Measurements from ENCODE around the gene XCL2.
"Not testable (repeated sequence)": the region's sequence is repeated elsewhere in the genome, so short reads cannot be mapped to it uniquely, and the experiment has no call there.

The XCL2 gene

DNA sequence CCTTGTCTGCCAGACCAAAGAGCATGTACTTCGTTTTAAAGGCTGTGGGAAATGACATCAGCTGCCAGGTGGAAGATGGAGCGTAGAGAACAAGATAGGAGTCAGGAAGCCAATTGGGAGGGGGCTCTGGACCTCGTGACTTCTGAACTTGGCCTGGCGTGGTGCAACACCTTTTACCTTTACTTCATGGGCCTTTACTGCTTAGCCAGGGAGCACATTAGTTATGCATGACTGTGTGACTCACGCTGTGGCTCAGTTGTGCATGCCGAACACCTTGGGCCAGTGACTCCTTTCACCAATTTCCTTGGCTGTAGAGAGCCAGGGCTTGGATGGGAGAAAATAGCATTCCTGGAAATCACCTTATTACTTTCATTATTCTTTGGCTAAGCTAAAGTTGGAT, 39.8 kb upstream of the XCL2 start:
- H3K27ac ChIP-seq: no peak overlapping the region
- no peaks in the 10 kb centered on the region for H3K36me3 ChIP-seq
- H3K9me3 ChIP-seq (ENCODE audit: severe bottlenecking): no peaks in the 10 kb centered on the region
- no peak for DNase-seq
- no peaks in the 10 kb centered on the region for H3K27me3 ChIP-seq (ENCODE audit: insufficient read depth, low read depth, severe bottlenecking)
- H3K4me3 ChIP-seq (ENCODE audit: low read depth, low read length): no peak overlapping the region
- TF ChIP-seq, protein P1, sequence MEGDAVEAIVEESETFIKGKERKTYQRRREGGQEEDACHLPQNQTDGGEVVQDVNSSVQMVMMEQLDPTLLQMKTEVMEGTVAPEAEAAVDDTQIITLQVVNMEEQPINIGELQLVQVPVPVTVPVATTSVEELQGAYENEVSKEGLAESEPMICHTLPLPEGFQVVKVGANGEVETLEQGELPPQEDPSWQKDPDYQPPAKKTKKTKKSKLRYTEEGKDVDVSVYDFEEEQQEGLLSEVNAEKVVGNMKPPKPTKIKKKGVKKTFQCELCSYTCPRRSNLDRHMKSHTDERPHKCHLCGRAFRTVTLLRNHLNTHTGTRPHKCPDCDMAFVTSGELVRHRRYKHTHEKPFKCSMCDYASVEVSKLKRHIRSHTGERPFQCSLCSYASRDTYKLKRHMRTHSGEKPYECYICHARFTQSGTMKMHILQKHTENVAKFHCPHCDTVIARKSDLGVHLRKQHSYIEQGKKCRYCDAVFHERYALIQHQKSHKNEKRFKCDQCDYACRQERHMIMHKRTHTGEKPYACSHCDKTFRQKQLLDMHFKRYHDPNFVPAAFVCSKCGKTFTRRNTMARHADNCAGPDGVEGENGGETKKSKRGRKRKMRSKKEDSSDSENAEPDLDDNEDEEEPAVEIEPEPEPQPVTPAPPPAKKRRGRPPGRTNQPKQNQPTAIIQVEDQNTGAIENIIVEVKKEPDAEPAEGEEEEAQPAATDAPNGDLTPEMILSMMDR (IDR thresholded peaks at IDR 0.05; ENCODE audit: low read depth, low read length): no peak

DNA sequence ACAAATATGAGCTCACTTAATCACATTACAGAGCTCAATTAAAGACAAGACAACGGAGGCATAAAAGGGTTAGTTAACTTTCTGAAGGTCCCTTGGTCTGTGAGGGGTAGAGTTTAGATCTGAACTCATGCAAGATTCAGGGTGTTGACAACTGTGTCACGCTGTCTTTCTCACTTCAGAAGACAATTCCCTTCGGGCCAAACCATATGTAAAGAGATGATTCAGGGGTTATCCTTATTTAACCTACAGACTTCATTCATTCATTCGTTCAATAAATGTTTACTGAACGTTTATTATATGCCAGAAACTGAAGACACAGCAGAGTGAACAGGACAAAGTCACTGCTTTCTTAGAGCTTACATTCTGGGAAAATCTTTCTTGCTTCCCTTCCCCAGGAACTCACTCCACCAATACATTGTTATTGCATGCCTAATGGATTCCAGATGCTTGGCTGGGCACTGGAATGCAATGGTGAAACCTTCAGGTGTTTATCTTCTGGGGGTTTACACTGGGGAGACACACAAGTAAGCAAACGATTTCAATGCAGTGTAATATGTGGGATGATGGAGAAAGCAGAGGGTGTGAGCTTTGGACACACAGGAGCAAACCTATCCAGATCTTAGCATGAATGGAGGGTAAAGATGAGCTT, 39.0 kb upstream of the XCL2 start:
- Histone ChIP-seq H3K27me3 (ENCODE audit: insufficient read depth, low read depth, severe bottlenecking) (no peaks in the 10 kb centered on the region), H3K36me3 (no peaks in the 10 kb centered on the region), H3K9me3 (ENCODE audit: severe bottlenecking) (no peaks in the 10 kb centered on the region), H3K4me3 (ENCODE audit: low read depth, low read length) (no peak overlapping the region), H3K27ac (no peak overlapping the region)
- TF ChIP-seq, protein P1 (IDR thresholded peaks at IDR 0.05; ENCODE audit: low read depth, low read length): no peak
- no peak for DNase-seq

- Histone ChIP-seq H3K27me3 (ENCODE audit: insufficient read depth, low read depth, severe bottlenecking) (no peaks in the 10 kb centered on the region), H3K27ac (no peak overlapping the region), H3K36me3 (no peaks in the 10 kb centered on the region), H3K9me3 (ENCODE audit: severe bottlenecking) (no peaks in the 10 kb centered on the region), H3K4me3 (ENCODE audit: low read depth, low read length) (no peak overlapping the region)
- DNase-seq: no peak
- TF ChIP-seq, protein P1 (IDR thresholded peaks at IDR 0.05; ENCODE audit: low read depth, low read length): no peak
Observed at GRCh38 chr1:168581817-168582572, 38.2 kb upstream of the XCL2 start.

- not testable (repeated sequence) for H3K4me3 ChIP-seq (ENCODE audit: low read depth, low read length); H3K27ac ChIP-seq; DNase-seq
Observed at GRCh38 chr1:168580991-168581390, 37.2 kb upstream of the XCL2 start.

GRCh38 chr1:168580290-168580689, 36.5 kb upstream of the XCL2 start:
- not testable (repeated sequence) for H3K27ac ChIP-seq; H3K36me3 ChIP-seq; DNase-seq; H3K27me3 ChIP-seq (ENCODE audit: insufficient read depth, low read depth, severe bottlenecking); H3K4me3 ChIP-seq (ENCODE audit: low read depth, low read length); H3K9me3 ChIP-seq (ENCODE audit: severe bottlenecking)

More at GRCh38 chr1:168580991-168581390, 37.2 kb upstream of the XCL2 start:
- not testable (repeated sequence) for H3K36me3 ChIP-seq; H3K9me3 ChIP-seq (ENCODE audit: severe bottlenecking); H3K27me3 ChIP-seq (ENCODE audit: insufficient read depth, low read depth, severe bottlenecking)

GRCh38 chr1:168578531-168579185, 34.9 kb upstream of the XCL2 start:
- not testable (repeated sequence) for H3K27ac ChIP-seq; H3K36me3 ChIP-seq; H3K9me3 ChIP-seq (ENCODE audit: severe bottlenecking); DNase-seq; H3K27me3 ChIP-seq (ENCODE audit: insufficient read depth, low read depth, severe bottlenecking); H3K4me3 ChIP-seq (ENCODE audit: low read depth, low read length)

DNA sequence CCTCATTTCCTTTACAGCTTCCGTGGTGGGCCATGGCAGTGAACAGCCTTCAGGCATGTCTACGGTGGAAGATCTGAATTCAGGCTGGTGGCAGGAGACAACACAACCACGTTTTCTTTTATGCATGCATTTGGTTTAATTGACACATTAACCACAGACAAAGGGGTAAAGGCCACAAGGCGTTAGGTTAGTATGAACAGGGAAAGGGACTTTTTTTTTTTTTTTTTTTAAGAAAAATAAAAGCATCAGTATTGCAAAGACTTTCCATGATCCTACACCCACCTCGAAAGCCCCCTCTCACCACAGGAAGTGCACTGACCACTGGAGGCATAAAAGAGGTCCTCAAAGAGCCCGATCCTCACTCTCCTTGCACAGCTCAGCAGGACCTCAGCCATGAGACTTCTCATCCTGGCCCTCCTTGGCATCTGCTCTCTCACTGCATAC, 32.5 kb upstream of the XCL2 start, which contains the start of gene XCL1:
Gene XCL1 (plus strand): TSS at position 361 of the 444 bp plus-strand sequence. CDS start 33 bp downstream, at position 394.
- H3K9me3 ChIP-seq (ENCODE audit: severe bottlenecking); H3K27me3 ChIP-seq (ENCODE audit: insufficient read depth, low read depth, severe bottlenecking); H3K4me3 ChIP-seq (ENCODE audit: low read depth, low read length); H3K27ac ChIP-seq; H3K36me3 ChIP-seq; DNase-seq: not testable (repeated sequence)

GRCh38 chr1:168574234-168574633, 30.4 kb upstream of the XCL2 start:
- DNase-seq: peak; percentile 8
- not testable (repeated sequence) for H3K27ac ChIP-seq; H3K9me3 ChIP-seq (ENCODE audit: severe bottlenecking); H3K27me3 ChIP-seq (ENCODE audit: insufficient read depth, low read depth, severe bottlenecking); H3K4me3 ChIP-seq (ENCODE audit: low read depth, low read length); H3K36me3 ChIP-seq

Data from WERI-Rb-1 (cell line).